Measurements from ENCODE around the gene DACH1.
"Not testable (repeated sequence)": the region's sequence is repeated elsewhere in the genome, so short reads cannot be mapped to it uniquely, and the experiment has no call there.

Gene DACH1

DNA sequence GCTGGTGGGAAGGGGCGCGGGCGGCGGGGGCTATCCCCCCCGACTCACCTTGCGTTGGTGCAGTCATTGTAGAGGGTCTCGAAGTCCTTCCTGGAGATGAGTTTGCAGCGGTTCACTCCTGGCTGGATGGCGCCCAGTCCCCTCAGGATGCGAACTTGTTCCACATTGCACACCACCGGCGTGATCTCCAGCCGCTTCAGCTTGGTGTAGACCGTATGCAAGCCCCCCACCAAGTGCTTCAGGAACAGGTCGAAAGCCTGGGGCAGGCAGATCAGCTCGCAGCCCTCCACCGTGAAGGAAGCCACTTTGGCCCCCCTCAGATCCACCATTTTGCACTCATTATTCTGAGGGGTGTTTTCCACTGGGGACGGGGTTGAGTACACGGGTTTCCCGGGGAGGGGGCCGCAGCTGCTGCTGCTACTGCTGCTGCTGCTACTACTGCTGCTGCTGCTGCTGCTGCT, 1.1 kb downstream of the DACH1 start:
- DNase-seq (ENCODE audit: low spot score) = no peak

DNA sequence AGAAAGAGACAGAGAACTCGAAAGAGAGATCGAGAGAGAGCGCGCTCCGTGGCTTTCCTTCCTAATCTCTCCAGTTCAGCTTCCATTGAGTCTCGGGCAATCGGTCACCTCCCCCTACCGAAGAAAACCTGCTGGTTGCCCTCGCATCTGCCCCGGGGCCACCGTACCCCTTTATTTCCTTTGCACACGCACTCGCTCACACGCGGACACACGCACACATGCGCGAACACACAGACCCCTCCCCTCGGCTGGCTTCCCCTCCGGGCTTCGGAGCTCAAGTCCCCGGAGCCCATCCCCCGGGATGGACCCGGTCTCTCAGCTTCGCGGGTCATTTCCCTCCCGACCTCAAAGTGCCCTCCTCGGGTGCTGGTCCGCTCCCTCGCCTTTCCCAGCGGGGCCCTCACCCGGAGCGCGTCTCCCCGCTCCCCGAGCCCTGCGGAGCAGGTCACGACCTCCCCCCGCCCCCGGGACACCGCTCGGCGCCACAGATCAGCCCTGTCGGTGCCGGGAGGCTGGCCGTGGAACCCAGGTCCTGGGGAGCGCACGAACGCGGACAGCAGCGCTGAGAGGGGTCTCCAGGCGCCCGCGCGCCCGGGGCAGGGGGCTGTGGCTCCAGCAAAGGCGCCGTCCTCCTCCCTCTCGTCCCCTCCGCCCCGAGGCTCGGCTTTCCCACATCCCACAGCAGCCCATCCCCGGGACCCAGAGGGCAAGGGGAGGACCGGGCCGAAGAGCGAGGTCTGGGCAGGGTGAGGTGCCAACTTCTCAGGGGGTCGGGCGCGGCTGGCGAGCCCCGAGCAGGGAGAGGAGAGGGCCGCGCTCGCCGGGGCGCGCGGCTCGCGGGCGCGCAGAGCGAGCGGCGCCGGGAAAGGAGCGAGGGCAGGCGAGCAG, 1.8 kb downstream of the DACH1 start:
- no peak for DNase-seq (ENCODE audit: low spot score)

DNA sequence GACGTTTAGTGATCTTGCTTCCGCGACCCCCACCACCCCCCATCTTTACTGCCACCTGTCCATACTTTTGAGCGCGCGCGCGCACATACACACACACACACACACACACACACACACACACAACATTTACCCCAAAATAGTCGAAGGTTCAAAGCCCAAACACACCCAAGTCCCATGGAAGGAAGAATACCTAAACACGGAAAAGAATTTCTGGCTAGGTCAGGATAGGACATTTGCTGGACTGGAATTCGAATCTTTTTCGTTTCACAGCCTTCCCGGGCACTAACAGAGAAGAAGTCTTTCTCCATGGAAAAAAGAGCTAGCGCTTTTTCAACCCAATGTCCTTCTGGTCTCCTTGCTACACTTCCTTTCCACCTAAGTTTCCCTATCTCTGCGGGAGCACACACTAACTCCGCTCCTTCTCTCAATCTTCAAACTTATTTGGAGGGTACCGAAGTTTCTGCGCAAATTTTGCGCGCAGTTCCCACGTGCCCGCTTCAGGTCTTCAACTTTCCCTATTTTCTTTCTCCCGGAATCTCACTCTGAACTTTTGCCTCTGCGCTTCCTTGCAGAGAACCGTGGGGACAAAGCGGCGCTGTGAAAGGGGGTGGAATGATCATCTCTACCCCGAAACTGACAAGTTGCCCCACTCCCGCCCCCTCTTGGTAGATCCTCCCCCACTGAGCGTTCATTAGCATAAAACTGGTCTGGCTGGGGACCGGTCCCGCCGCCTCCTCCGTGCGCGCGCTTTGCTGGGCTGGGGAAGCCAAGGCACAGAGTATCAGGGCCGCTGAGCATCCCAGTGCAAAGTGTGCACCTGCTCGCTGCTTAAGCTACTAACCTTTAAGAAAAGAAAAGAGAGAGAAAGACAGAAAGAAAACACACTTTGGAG, 2.7 kb downstream of the DACH1 start:
- peak; percentile 38 for DNase-seq (ENCODE audit: low spot score)

DNA sequence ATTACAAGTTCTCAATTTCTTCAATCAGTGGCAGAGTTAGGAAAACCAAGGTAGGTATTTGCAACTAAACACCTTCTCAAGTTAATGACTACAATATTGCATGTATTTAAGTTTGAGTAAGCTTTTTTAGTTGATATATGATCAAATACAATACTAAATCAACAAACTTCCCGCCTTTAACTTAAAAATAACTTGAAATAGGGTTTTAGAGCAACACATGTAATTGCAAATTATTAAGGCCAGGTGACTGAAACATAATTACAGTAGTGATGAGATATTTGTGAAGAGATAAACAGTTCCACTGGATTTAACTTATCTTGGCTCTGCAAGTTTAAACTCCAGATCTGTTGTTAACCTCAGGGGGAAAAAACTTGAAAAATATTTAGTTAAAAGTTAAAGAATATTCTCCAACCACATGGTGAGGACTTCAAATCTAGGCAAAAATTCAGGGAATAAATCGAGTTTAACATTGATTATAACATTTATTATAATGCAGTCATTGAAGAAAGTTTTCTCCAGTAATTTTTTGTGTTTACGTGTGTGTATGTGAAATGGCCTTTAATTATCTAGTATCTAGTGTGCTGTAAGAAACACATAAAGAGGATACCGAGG, 3.6 kb downstream of the DACH1 start:
- DNase-seq (ENCODE audit: low spot score) = no peak

DNA sequence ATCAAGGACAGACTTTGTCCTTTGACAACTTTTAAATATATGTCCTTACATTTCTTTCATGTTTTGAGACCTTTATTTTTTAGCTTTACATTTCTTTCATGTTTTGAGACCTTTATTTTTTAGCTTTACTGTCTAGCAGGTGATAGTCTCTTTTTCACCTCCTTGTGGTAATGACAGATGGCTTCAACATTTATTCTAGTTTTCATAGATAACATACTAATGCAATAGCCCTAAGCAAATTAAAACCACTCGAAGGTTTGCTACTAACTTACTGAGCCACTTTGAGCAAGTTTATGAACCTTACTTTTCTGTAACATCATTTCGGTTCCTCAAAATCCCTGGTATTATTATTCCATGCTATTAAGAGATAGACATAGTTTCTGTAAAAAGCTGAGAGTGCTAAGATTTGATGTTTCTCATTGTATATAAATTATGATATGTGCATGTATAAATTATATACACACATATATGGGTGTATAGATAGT, 4.5 kb downstream of the DACH1 start:
- no peak for DNase-seq (ENCODE audit: low spot score)

DNA sequence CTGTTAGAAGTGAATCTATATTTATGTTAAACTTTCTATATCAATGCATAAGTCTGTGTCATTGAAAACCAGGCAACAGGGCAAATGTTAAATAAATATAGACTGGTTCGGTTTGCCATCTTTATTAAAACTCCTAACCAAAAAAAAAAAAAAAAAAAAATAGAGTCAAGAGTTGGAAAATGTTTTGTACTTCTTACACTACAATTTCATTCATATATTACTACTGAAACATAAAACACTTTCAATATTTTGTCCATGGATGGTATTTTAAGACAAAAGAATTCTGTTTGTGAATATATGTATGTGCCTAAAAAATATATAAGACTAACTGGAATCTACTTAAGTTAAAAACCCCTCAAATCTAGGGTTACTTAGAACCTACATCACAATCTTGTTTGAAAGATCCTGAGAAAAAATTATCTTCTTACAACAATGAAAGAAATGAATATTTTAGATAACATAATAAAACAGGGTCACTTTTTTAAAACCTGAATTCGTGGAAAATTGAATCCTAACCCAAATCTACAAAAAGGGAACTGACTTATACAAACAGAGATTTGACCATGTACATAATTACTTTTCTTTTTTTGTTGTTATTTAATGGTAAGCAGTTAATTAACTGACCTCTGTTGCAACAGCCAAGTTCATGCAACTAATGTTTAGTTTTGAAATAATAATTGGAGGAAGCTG, 5.1 kb downstream of the DACH1 start:
- no peak for DNase-seq (ENCODE audit: low spot score)

DNA sequence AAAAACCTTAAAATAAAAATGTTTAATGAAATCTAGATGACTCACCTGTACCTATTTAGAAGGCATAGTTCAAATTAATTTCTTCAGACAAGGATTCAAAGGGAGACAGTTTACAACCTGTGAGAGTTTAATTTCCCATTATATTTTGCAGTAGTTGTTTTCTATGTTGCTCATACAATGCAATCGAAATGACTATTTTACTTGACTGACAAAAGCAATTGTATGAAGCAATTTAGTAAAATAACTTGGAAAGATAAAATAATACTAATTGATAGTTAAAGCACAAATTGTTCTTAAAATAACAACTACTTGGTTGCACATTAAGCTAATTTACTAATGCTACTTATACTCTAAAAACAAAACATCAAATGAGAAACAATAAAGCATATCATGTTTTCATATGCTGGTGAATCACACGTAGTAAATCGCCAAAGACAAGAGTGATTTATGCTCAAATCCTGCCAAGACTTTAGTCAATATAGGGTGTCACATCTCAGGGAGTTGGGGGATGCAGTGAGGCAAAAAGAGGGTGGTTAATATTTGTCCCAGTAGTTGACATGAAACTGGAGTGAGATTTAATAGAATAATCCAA, 6.4 kb downstream of the DACH1 start:
- no peak for DNase-seq (ENCODE audit: low spot score)

DNA sequence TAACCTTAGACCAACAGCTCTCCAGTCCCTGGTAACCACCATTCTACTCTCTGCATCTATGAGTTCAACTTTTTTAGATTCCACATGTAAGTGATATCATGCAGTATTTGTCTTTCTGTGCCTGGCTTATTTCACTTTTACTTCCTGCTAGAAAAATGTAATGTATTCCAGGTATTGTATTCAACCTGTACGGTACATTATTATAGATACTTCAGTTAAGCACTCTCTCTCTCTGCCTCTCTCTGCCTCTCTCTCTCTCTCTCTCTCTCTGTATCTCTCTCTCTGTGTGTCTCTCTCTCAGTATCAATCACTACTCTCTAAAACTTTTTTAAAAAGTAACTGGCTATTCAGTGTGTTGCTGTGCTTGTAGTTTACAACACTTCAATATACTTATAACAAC, 8.4 kb downstream of the DACH1 start:
- no peak for DNase-seq (ENCODE audit: low spot score)

DNA sequence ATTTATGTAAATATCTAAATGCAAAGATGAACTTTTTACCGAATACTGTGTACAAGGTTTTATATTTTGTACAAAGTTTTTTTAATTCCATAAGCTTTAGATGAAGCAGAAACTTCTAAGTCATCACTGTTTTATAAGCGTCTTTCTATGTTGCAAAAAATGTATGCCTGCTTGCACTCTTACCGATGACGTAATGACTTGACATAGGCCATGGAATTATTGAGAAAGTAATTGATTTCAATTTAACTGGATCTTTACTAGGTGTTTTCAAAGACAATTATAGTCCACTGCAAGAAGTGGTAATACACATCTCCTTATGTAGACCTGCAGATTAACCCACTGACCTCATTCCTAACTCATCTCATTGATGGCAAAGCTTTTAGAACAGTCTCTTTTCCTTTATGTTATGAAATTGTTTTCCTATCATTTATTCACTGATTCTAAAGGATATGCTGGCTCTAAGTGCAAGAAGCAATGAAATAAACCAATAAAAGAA, 10.4 kb downstream of the DACH1 start:
- no peak for DNase-seq (ENCODE audit: low spot score)

DNA sequence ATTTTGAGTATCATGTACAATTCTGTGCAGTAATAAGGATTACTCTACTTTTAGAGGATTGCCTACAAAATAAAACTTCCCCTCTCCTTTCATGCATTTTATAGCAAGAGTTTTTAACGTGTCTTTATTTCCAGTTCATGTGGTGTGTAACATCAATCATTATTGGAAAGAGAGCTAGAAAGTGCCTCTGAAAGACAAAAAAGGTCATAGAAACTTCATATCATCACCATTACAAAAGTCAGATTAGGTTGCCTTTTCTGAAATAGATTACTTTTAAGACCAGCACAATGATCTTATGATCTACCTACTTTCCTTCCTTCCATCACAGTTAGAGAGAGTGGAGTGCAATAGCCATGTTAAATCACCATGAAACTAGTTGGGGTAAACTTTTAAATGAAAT, 12.6 kb downstream of the DACH1 start:
- DNase-seq (ENCODE audit: low spot score) = no peak

DNA sequence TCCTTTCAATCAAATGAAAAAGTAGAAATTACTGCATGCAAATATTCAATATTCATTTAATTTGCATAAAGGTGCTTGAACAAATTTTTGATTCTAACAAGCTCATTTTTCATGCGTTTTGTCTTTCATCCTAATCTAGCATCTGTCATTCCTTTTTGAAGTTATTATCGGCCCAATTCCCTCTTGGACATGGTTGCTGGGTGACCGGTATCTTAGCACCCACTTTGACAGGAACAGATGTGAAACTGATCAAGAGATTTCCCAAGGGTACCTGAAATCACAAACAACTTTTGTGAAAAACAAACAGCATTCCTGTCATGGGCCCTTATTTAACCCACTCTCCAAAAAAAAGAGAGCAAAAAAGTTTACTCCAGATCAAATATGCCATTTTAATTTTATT, 13.3 kb downstream of the DACH1 start:
- no peak for DNase-seq (ENCODE audit: low spot score)

DNA sequence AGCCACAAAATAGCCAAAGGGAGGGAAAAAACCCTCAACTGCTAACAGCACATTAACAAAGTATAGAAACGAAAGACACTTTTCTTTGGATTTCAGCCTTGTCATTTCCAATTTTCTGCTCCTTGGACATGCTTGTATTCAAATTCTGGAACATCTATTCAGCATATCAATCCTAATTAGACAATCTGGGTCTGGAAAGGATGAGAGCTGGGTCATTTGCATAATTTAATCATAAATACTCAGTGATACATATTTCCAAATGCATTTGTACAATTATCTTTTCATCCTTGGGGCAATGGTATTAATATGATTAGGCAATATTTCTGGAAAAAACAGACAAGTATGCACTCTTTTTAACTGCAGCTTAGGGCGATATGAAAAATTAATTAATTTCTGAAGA, 14.3 kb downstream of the DACH1 start:
- DNase-seq (ENCODE audit: low spot score) = no peak

DNA sequence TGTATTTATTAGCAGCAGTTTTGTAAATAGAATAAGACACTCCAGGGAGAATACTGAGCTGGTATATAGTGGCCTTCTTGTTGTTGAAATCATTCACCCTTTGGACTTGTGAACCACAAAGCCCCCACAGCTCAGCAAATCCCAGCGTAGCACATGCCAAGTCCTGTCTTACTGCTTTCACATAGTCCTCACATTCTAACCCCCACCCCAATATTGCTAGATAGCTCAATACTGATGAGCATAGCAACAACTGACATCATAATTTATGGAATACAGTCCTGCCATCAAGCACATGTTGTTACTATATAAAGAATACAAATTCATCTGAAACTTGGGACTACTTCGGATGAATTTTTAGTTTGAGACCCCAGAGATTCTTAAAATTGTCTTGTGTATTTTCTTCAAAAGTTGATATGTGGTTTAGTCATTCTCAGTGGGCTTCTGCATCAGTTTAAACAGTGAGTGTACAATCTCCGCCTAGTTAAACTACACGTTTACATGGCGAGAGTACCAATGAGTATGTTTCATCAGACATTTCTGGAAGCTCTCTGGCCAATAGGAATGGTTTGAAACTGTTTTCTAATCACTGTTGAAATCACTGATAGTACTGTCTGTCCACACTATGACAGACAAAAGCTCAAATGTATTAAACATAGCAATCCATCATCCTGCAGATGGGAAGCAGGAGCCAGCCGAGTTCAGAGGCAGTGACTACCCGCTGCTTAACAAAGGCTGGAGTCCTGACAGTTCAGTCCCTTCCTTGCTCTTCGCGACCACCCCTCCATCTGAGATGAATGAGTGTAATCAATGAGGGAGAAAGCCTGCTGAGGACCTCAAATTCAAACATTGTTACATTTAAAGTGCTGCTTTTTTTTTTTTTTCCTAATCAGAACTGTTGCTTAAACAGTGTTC, 15.2 kb downstream of the DACH1 start:
- DNase-seq (ENCODE audit: low spot score) = no peak

DNA sequence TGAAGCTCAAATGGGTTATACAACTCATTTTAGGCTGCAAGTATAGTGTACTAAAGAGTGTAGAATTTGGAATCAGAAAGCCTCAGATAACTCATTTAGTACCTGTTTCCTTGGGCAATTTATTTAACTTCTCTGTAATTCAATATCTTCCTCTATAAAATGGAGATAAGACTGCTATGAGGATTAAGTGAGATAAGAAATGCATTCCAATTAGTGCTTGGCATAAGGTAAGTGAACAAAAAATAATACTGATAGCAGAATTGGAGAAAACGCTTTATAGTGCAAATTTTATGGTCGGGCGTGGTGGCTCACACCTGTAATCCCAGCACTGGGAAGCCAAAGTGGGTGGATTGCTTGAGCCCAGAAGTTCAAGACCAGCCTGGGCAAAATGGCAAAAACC, 25.0 kb downstream of the DACH1 start:
- DNase-seq (ENCODE audit: low spot score) = no peak

DNA sequence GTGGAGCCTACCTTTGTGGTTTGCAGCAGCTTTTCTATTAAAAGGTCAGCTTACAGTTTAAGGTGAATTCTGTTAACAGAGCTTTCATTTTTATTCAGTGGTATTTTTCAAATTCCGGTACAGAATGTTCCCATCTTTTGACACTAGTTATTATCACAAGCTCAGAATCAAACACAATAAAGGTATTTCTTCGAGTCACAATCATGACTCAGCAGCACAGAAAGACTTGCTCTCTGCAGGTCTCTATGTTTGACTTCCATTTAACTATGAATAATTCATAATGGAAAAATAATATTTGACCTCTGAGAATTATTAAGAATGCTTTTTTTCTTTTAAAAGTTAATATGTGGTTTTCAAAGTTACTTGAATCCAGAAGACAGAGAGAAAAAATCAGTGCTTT, 28.2 kb downstream of the DACH1 start:
- DNase-seq (ENCODE audit: low spot score) = no peak

DNA sequence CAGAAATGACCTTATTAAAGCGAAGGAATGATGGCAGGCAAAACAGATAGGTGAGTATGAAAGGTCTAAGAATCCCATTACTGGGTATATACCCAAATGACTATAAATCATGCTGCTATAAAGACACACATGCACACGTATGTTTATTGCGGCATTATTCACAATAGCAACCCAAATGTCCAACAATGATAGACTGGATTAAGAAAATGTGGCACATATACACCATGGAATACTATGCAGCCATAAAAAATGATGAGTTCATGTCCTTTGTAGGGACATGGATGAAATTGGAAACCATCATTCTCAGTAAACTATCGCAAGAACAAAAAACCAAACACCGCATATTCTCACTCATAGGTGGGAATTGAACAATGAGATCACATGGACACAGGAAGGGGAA, 29.4 kb downstream of the DACH1 start:
- not testable (repeated sequence) for DNase-seq (ENCODE audit: low spot score)

DNA sequence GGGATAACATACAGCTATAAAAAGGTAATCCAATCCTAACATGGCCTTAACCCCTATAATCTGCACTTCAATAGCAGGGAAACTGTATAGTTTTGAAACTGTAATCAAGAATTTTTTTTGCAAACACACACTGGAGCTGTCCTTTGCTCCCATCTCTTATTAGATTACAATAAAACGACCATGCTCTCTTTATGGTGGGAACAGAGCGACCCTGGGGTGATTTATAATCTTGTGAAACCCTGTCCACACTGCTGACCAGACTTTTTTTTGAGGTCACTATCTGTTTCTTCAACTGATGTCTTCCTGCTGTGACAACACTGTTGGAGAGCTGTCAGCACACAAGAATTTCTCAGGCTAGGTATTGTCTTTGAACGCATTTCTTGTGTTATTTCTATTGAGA, 35.3 kb downstream of the DACH1 start:
- DNase-seq (ENCODE audit: low spot score) = no peak

DNA sequence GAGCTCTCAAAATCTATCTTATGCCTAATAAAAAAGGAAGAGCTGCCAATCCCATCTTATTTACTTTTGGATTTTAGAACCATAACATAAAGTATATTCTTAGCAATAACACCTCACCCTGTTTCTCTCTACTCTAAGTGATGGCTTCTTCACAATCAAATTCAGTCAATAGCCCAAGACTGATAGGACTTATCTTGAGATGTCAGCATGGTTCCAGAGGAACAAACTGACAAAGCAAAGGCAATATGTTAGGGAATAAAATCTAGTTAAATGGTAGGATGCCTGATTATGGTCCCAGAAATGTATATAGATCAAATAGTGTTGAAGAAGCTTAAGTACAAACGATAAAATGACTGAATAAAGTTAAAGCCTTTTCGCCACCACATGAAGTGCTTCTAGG, 36.3 kb downstream of the DACH1 start:
- DNase-seq (ENCODE audit: low spot score) = no peak

DNA sequence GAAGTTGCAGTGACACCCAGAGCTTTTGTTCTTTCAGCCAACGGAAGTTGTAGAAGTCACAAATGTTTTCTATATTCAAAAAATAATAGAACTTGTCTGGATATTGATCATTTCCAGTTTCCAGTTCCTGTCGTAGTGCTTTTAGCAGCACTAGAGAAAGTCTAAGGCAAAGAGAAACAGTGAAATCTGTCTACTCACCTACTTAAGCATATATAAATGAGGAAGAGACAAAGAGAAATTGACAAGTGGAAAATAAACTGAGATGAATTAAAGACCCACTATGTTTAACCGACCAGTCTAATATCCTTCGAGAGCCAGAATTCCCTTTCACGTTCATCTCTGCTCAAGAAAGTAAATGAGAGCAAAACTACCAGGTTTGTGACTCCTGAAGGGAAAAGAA, 36.7 kb downstream of the DACH1 start:
- DNase-seq (ENCODE audit: low spot score) = no peak

DNA sequence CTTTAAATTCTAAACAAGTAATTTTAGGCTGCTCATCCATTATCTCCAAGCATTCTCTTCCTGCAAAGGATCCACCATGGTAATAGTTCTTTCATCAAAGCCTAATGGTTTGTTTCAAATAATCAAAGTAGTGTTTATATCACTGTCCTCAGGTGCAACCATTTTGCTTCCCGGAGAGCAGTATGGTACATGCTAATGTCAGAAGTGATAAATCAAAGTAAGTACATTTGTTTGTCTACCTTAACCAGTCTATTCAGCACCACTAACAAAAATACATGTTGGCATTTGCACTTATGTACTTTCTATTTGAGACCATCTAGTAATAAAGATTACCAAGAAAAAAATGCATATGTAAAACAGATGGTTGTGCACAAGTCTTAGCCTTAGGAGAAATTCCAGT, 37.5 kb downstream of the DACH1 start:
- no peak for DNase-seq (ENCODE audit: low spot score)

Data from kidney capillary endothelial cell (primary cell).